ENCODE results near the gene CLIP2.

CLIP2 gene

DNA sequence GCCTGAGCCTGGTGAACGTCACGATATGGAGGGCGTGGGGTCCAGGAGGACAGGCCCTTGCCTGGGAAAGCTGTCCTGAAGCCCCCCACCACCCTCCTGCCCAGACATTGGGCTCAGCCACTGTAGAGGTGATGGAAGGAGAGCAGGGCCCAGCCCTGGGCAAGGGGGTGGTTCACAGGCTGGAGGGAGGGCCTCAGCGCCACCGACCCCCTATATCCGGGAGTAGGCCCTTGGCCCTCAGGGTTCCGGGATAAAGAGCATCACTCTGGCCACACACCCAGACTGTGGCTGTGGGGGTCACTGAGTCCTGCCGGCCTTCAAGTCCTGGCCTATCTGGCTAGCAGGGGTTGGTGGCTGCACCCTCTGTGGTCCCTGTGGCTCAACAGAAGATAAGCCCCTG, 109.2 kb downstream of the CLIP2 start:
- H3K4me3 ChIP-seq (ENCODE audit: low read length, poor library complexity, severe bottlenecking) = no peak overlapping the region
- H3K4me1 ChIP-seq (ENCODE audit: insufficient read depth, low read length, poor library complexity, severe bottlenecking) = no peaks in the 10 kb centered on the region
- no peak overlapping the region for H2AFZ ChIP-seq (ENCODE audit: low read length)
- H3K9ac ChIP-seq (ENCODE audit: low read depth, low read length, poor library complexity, severe bottlenecking) = no peak overlapping the region
- no peaks in the 10 kb centered on the region for H3K79me2 ChIP-seq (ENCODE audit: insufficient read depth, low read length)
- no peaks in the 10 kb centered on the region for H3K27me3 ChIP-seq (ENCODE audit: insufficient read depth, low read length, poor library complexity, severe bottlenecking)
- no peaks in the 10 kb centered on the region for H3K9me2 ChIP-seq (replicated peaks; ENCODE audit: low read depth, low read length)
- H3F3A ChIP-seq (ENCODE audit: low read depth) = no peaks in the 10 kb centered on the region
- no peak overlapping the region for H3K4me2 ChIP-seq (ENCODE audit: low read depth, low read length, poor library complexity, severe bottlenecking)
- H4K20me1 ChIP-seq (ENCODE audit: insufficient read depth, low read length, poor library complexity, severe bottlenecking) = no peaks in the 10 kb centered on the region
- no peak for TF ChIP-seq EZH2phosphoT487 (IDR thresholded peaks at IDR 0.05; ENCODE audit: borderline replicate concordance)
- TF ChIP-seq CTCF (conservative IDR thresholded peaks at IDR 0.05; ENCODE audit: low read length) = no peak
- peaks cover 20% of the 10 kb centered on the region; the same call in 1 of the 2 replicates for H3K36me3 ChIP-seq (ENCODE audit: insufficient read depth, low read length)
- H3K9me3 ChIP-seq (ENCODE audit: insufficient read depth, low read depth, low read length) = no peaks in the 10 kb centered on the region

DNA sequence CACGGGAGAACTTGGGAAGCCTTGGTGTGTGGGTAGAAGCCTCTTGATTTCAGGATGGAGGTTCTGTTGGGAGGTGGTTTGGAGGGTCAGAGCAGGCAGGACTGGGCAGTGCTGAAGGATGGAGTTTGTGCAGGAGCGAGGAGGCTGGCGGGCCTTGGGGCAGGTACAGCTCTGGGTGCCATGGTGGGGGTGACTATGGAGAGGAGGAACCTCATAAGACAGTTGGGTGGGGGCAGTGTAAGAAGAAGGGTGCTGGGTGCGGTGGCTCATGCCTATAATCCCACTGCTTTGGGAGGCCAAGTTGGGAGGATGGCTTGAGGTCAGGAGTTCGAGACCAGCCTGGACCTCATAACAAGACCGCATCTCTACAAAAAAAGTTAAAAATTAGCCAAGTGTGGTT, 109.8 kb downstream of the CLIP2 start:
- Histone ChIP-seq H3K4me2 (ENCODE audit: low read depth, low read length, poor library complexity, severe bottlenecking) (no peak overlapping the region), H4K20me1 (ENCODE audit: insufficient read depth, low read length, poor library complexity, severe bottlenecking) (no peaks in the 10 kb centered on the region), H3K9ac (ENCODE audit: low read depth, low read length, poor library complexity, severe bottlenecking) (no peak overlapping the region), H3K4me1 (ENCODE audit: insufficient read depth, low read length, poor library complexity, severe bottlenecking) (no peaks in the 10 kb centered on the region), H3F3A (ENCODE audit: low read depth) (no peaks in the 10 kb centered on the region), H3K36me3 (ENCODE audit: insufficient read depth, low read length) (peaks cover 20% of the 10 kb centered on the region; the same call in 1 of the 2 replicates), H3K9me3 (ENCODE audit: insufficient read depth, low read depth, low read length) (no peaks in the 10 kb centered on the region), H3K27me3 (ENCODE audit: insufficient read depth, low read length, poor library complexity, severe bottlenecking) (no peaks in the 10 kb centered on the region), H3K79me2 (ENCODE audit: insufficient read depth, low read length) (no peaks in the 10 kb centered on the region), H3K4me3 (ENCODE audit: low read length, poor library complexity, severe bottlenecking) (no peak overlapping the region), H3K9me2 (replicated peaks; ENCODE audit: low read depth, low read length) (no peaks in the 10 kb centered on the region), H2AFZ (ENCODE audit: low read length) (no peak overlapping the region)
- TF ChIP-seq EZH2phosphoT487 (IDR thresholded peaks at IDR 0.05; ENCODE audit: borderline replicate concordance) (no peak), CTCF (conservative IDR thresholded peaks at IDR 0.05; ENCODE audit: low read length) (no peak)

- no peak overlapping the region for H3K4me3 ChIP-seq (ENCODE audit: low read length, poor library complexity, severe bottlenecking)
- H3K36me3 ChIP-seq (ENCODE audit: insufficient read depth, low read length) = peaks cover 18% of the 10 kb centered on the region; the same call in 1 of the 2 replicates
- no peak for TF ChIP-seq CTCF (conservative IDR thresholded peaks at IDR 0.05; ENCODE audit: low read length)
- no peak for TF ChIP-seq EZH2phosphoT487 (IDR thresholded peaks at IDR 0.05; ENCODE audit: borderline replicate concordance)
- no peaks in the 10 kb centered on the region for H3K79me2 ChIP-seq (ENCODE audit: insufficient read depth, low read length)
- H3K9ac ChIP-seq (ENCODE audit: low read depth, low read length, poor library complexity, severe bottlenecking) = no peak overlapping the region
- no peaks in the 10 kb centered on the region for H3K27me3 ChIP-seq (ENCODE audit: insufficient read depth, low read length, poor library complexity, severe bottlenecking)
- H4K20me1 ChIP-seq (ENCODE audit: insufficient read depth, low read length, poor library complexity, severe bottlenecking) = no peaks in the 10 kb centered on the region
- no peaks in the 10 kb centered on the region for H3K9me2 ChIP-seq (replicated peaks; ENCODE audit: low read depth, low read length)
- no peaks in the 10 kb centered on the region for H3K9me3 ChIP-seq (ENCODE audit: insufficient read depth, low read depth, low read length)
- H3K4me2 ChIP-seq (ENCODE audit: low read depth, low read length, poor library complexity, severe bottlenecking) = no peak overlapping the region
- H3F3A ChIP-seq (ENCODE audit: low read depth) = no peaks in the 10 kb centered on the region
- no peak overlapping the region for H2AFZ ChIP-seq (ENCODE audit: low read length)
- H3K4me1 ChIP-seq (ENCODE audit: insufficient read depth, low read length, poor library complexity, severe bottlenecking) = no peaks in the 10 kb centered on the region
These were observed 111.4 kb downstream of the CLIP2 start for GRCh38 chr7:74400420-74401136.

Data from Loucy (cell line).